ENCODE data around the gene FAM237A.

The FAM237A gene

GRCh38 chr2:206642075-206643025 is at the start of gene FAM237A:
Gene FAM237A, plus strand, starts transcription at chr2:206642487. Its CDS starts 1,750 bp downstream, at chr2:206644237.
- DNase-seq (ENCODE audit: low read depth): no peak

GRCh38 chr2:206597717-206598218 is 44.5 kb upstream of the FAM237A start:
- DNase-seq (ENCODE audit: low read depth): no peak

- no peak for DNase-seq (ENCODE audit: low read depth)
These were observed 39.0 kb upstream of the FAM237A start for GRCh38 chr2:206603243-206603642.

DNA sequence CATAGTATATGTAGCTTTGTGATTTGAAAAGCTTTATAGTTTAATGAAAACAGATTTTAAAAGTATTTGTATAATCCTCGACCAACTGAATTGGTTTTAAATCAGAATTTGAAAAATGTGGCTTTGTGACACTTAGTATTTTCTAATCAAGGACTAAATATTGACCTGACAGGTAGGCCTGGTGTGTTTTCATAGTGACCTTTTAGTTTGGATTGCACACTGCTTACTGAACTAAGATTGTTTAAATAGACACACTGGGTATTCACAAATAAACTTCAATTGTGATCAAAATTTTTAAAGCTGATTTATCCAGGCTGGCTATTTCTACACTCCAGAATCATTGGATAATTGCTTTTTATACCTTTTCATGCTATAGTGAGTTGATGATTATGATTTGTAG is 31.8 kb upstream of the FAM237A start:
- no peak for DNase-seq (ENCODE audit: low read depth)

DNA sequence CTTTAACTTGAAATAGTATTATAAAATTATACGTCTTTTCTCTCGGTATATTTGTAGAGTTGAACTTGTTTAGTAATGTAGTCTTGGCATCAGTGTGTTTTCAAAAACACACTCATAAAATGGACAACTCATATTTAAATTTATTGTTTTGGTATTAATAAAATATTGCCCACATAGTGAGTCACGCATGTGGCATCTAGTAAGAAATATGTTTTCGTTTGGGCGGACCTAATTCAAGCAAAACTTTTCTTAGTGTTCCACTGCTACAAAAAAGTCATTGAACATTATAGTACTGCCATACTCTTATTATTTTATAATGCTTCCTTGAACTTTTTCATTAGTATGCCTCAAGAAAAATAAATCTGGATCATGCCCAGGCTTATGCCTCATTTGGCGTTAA is 31.1 kb upstream of the FAM237A start:
- no peak for DNase-seq (ENCODE audit: low read depth)

- no peak for DNase-seq (ENCODE audit: low read depth)
These were observed 30.6 kb upstream of the FAM237A start for GRCh38 chr2:206611736-206612135.

DNA sequence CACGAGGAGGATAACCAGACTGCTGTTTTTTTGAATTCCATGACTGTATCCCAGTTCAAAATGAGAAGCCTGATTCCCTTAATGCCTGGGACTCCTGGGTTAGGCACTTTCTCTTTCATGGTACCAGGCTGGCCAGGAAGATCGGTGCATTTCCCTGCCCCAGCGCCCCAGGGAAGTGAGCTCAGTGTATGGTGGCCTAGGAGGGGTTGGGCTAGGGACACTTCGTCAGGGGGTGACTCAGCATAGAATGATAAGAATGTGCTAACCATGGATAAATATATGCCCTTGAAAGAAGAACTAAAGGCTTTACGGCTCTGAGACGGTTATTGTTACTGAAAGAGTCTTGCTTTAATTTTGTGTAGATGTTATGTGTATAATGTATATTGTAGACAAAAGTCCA is 27.5 kb upstream of the FAM237A start:
- no peak for DNase-seq (ENCODE audit: low read depth)

GRCh38 chr2:206615417-206616089 is 26.7 kb upstream of the FAM237A start:
- DNase-seq (ENCODE audit: low read depth): no peak

DNA sequence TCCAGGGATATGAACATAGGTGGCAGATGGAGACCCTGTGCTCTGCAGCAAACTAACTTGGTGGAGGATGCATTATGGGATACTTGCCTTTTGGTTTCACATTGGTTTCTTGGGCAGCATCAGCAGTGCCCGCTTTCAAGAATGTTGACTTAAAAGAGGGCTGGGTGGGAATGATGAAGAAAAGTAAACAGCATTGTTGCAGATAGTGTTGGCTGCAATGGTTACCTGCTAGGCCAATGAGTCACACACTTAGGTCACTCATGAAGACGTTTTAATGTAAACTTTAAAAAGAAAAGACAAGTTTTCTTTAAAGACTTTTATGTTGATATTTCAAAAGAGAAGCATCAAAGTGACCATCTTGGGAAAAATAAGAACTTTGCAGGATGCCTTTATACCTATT is 26.1 kb upstream of the FAM237A start:
- DNase-seq (ENCODE audit: low read depth): no peak

- no peak for DNase-seq (ENCODE audit: low read depth)
These were observed 23.3 kb upstream of the FAM237A start for GRCh38 chr2:206619011-206619410.

DNA sequence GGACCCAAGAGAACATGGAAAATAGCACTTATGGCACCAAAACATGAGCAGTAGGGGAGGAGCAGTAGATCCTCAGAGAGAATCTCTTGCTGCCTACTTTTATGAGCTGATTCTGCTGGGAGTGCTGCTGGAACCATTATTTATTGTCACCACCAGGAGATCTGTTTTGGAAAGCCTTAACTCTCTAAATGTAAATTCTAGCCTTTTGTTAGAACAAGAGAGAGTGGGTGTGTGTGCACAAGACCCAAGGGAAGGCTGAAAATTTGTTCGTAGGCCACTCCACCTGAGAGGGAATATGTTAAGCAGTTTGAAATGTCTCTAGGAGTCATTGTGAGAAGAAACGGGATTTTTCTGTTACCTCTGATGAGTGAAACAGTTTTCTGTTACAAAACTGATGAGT is 16.2 kb upstream of the FAM237A start:
- DNase-seq (ENCODE audit: low read depth): no peak

DNA sequence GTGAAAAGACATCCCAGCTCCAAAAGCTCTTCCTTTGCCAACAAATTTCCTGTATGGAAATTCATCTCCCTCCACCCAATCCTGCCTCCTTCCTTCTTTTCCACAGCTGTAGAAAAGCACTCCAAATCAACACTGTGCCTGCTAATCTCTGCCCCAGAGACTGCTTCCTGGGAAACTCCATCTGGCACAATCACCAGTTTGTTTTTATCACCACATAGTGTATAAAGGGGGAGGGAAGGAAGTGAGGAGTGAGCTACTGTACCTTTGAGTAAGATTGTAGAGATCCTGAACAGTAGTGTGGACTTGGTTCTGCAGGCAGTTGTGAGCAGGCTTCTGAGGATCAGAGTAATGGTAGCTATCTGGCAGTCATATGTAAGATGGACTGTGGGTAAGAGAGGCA is 14.7 kb upstream of the FAM237A start:
- no peak for DNase-seq (ENCODE audit: low read depth)

DNA sequence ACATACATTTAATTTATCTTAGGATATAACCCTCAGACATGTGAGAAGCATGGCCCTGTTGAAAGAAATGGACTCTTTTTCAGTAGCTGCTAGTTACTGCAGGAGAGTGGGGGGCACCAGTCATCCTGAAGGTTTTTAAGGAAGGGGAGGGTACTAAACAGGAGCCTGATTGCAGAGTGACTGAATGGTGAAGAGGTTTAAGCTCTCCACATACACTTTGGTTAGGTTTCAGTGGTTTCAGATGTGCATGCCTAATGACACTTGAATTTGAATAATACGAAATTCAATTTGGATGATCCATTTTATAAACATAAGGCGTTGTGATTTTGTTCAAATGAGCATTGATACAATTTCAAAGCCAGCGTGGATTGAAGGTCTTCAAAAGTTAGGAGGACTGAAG is 10.9 kb upstream of the FAM237A start:
- DNase-seq (ENCODE audit: low read depth): no peak

DNA sequence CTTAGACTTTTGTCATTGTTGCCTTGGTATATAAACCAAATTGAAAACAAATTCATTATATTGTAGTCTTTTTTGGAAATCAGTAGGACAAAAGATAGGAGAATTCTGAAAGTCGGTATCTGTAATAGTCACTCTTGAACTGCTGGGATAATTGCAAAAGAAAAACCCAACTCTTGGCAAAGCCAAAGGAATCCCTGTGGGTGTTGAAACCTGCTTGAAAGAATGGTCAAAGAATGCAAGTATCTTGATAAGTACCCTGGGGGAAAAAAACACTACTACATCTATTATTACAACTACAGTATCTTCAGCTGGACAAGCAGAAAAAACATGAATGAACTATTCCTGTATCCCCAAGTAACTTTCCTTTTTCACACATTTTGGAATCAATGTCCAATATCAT is 7.3 kb upstream of the FAM237A start:
- DNase-seq (ENCODE audit: low read depth): no peak

- no peak for DNase-seq (ENCODE audit: low read depth)
These were observed 2.7 kb upstream of the FAM237A start for GRCh38 chr2:206639636-206640035.

- DNase-seq (ENCODE audit: low read depth): no peak
These were observed 1.1 kb upstream of the FAM237A start for GRCh38 chr2:206641226-206641625.

- no peak for DNase-seq (ENCODE audit: low read depth)
These were observed 5.7 kb downstream of the FAM237A start for GRCh38 chr2:206647985-206648384.

DNA sequence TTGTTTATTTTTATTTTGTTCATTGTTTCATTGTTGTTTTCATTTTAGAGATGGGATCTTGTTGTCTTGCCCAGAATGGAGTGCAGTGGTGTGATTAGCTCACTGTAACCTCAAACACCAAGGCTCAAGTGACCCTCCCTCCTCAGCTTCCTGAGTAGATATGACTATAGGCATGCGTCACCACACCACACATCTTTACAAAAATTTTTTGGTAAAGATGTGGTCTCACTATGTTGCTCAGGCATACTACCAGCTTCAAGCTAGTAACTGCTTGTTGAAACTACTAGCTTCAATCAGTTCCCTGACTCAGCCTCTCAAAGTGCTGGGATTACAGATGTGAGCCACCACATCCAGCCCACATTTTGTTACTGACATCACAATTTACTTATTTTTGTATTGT is 14.8 kb downstream of the FAM237A start:
- DNase-seq (ENCODE audit: low read depth): no peak

- no peak for DNase-seq (ENCODE audit: low read depth)
These were observed 23.0 kb downstream of the FAM237A start for GRCh38 chr2:206665251-206665650.

GRCh38 chr2:206670531-206671319 is 28.4 kb downstream of the FAM237A start:
- DNase-seq (ENCODE audit: low read depth): no peak

DNA sequence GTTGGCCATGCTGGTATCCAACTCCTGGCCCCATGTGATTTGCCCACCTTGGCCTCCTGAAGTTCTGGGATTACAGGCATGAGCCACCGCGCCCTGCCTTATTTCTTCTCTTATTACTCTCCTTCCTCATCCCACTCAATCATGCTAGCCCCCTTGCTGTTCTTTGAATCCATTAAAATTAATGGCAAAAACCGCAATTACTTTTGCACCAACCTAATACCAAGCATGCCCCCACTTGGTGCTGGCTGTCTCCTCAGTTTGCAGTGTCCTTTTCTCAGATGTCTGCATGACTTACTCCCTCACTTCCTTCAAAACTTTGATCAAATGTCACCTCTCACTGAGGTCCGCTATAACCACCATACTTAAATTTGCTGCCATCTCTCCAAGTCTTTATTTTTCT is 41.3 kb downstream of the FAM237A start:
- DNase-seq (ENCODE audit: low read depth): no peak

DNA sequence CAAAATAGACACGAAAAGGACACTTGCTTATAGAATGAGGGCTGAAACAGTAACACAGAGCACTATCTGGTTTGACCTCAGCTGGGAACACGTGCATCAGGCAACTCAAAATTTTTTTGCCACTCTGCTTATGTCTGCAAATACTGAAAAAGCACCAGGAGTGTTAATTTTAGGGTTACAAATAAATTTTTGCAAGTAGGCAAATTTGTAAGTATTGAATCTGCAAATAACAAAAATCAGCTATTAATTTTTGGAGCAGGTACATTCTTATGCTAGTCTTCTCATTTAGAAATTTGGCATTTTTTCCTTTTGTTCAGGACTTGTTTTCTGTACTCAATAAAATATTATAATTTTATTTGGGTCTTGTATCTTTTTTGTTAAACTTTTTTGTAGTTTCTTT is 46.2 kb downstream of the FAM237A start:
- no peak for DNase-seq (ENCODE audit: low read depth)

All from stimulated activated CD4-positive, alpha-beta T cell treated with anti-CD3 and anti-CD28 coated beads, Interleukin-2, amount 100 ng/mL, for 4 hours (primary cell).